ENCODE data around the gene GSDME.

- TF ChIP-seq CTCF (IDR thresholded peaks at IDR 0.05), result no peak
- TF ChIP-seq YY1 (IDR thresholded peaks at IDR 0.05; ENCODE audit: low read depth), result no peak
- no peak for TF ChIP-seq EP300 (IDR thresholded peaks at IDR 0.05; ENCODE audit: borderline replicate concordance in 1 of 2, low read depth in 1 of 2, low read length in 1 of 2)
- TF ChIP-seq SMC3 (IDR thresholded peaks at IDR 0.05; ENCODE audit: low read depth, low read length), result no peak
- TF ChIP-seq FOXM1 (IDR thresholded peaks at IDR 0.05; ENCODE audit: low read depth), result no peak
- TF ChIP-seq POLR2AphosphoS5 (IDR thresholded peaks at IDR 0.05; ENCODE audit: low read depth, low read length), result no peak
- no peak for TF ChIP-seq JUND (IDR thresholded peaks at IDR 0.05)
- TF ChIP-seq TAF1 (IDR thresholded peaks at IDR 0.05; ENCODE audit: borderline replicate concordance, low read depth, low read length), result no peak
These were observed 21.4 kb upstream of the GSDME start for GRCh38 chr7:24778543-24779282.
